Coronary artery (tissue), 2 donors: ENCODE data around the gene MMP10.

ENCODE experiments used
- DNase-seq: peaks from one replicate; pipeline ENCODE4 v3.0.0-alpha.2; 2017; ENCODE audit warnings: low spot score
- H3K27ac ChIP-seq, 2 donors: fragments of 200-600 bp; sonication (generic); one replicate each; pipeline ENCODE4 v1.5.1; 2016 to 2019
- H3K4me3 ChIP-seq: fragments of 200-600 bp; sonication (generic); 2 replicates; pipeline ENCODE4 v1.5.1; 2016; ENCODE audit warnings: mild to moderate bottlenecking, moderate library complexity
- TF ChIP-seq, protein P1 (sequence below): fragments of 200-600 bp; sonication (generic); IDR thresholded peaks from one replicate; pipeline ENCODE4 v1.5.1; 2019; ENCODE audit warnings: antibody characterized with exemption

Gene MMP10

DNA sequence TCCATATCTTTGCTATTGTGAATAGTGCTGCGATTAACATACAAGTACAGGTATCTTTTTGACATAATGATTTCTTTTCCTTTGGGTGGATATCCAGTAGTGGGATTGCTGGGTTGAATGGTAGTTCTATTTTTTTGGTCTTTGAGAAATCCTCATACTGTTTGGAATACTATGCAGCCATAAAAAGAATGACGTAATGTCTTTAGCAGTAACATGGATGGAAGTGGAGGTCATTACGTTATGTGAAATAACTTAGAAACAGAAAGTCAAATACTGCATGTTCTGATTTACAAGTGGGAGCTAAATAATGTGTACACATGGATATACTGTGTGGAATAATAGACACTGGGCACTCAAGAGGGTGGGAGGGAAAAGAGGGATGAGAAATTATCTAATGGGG is 4.0 kb upstream of the MMP10 start:
- no peak for DNase-seq
- H3K27ac ChIP-seq = no peak overlapping the region
- H3K4me3 ChIP-seq = no peak overlapping the region
- TF ChIP-seq, protein P1, sequence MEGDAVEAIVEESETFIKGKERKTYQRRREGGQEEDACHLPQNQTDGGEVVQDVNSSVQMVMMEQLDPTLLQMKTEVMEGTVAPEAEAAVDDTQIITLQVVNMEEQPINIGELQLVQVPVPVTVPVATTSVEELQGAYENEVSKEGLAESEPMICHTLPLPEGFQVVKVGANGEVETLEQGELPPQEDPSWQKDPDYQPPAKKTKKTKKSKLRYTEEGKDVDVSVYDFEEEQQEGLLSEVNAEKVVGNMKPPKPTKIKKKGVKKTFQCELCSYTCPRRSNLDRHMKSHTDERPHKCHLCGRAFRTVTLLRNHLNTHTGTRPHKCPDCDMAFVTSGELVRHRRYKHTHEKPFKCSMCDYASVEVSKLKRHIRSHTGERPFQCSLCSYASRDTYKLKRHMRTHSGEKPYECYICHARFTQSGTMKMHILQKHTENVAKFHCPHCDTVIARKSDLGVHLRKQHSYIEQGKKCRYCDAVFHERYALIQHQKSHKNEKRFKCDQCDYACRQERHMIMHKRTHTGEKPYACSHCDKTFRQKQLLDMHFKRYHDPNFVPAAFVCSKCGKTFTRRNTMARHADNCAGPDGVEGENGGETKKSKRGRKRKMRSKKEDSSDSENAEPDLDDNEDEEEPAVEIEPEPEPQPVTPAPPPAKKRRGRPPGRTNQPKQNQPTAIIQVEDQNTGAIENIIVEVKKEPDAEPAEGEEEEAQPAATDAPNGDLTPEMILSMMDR = no peak

DNA sequence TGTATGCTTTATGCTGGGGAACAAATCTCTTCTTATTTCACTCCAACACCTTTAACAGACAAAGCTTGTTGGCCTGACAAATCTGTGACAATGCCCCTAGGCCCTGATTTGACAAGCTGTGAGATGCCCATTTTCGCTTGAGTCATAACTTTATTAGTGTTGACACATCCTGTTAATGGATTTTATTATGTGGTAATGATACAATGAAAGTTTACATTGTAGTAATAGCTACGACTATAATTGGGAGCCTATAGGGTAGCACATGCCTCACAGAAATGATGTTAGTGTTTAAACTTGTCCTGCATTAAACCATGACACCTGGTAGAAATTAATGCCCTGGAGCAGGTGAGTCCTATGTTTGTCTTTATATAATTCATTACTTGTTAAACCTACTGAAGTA is 3.3 kb upstream of the MMP10 start:
- DNase-seq = no peak
- no peak overlapping the region for H3K4me3 ChIP-seq
- no peak overlapping the region for H3K27ac ChIP-seq
- TF ChIP-seq, protein P1 = no peak

DNA sequence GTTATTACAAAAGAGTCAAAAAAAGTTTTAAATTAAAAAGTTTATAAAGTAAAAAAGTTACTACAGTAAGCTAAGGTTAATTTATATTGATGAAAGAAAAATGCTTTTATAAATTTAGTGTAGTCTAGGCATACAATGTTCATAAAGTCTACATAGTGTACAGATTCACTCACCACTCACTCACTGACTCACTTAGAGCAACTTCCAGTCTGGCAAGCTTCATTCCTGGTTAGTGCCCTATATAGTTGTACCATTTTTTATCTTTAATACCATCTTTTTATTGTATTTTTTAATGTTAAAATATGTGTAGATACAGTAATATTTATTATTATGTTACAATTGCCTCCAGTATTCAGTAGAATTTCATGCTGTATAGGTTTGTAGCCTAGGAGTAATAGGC is 2.6 kb upstream of the MMP10 start:
- H3K27ac ChIP-seq = no peak overlapping the region
- TF ChIP-seq, protein P1 = no peak
- H3K4me3 ChIP-seq = no peak overlapping the region
- no peak for DNase-seq

DNA sequence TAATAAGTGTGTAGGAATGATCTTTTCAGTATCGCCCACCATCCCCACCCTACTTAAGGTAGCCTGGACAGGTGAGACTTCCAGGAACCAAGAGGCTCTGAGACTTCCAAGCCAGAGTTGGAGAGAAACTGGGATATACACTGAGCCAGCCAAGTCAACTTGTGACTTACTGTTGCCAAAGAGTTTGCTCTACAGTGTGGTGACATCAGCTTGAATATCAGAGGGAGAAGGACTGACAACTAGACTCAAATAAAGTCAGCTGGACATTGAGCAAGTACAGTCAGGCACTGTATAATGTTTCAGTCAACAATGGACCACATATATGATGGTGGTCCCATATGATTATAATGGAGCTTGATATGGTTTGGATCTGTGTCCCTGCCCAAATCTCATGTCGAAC is 1.2 kb upstream of the MMP10 start:
- Histone ChIP-seq H3K27ac (no peak overlapping the region), H3K4me3 (no peak overlapping the region)
- TF ChIP-seq, protein P1 = no peak
- DNase-seq = no peak

DNA sequence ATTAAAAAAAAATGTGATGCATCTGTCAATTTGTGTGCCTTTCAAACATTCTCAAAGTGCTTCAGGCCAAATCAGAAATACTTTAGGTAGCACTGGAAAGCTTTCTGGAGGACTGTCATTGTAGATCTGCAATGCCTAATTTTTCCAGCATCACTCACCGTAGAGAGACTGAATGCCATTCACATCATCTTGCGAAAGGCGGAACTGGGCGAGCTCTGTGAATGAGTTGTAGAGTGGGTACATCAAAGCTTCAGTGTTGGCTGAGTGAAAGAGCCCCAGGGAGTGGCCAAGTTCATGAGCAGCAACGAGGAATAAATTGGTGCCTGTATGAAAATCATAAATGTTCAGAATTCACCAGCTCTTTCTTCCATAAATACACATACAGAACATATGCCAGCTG is 4.0 kb downstream of the MMP10 start:
- no peak for DNase-seq
- no peak overlapping the region for H3K4me3 ChIP-seq
- H3K27ac ChIP-seq = no peak overlapping the region
- TF ChIP-seq, protein P1 = no peak

DNA sequence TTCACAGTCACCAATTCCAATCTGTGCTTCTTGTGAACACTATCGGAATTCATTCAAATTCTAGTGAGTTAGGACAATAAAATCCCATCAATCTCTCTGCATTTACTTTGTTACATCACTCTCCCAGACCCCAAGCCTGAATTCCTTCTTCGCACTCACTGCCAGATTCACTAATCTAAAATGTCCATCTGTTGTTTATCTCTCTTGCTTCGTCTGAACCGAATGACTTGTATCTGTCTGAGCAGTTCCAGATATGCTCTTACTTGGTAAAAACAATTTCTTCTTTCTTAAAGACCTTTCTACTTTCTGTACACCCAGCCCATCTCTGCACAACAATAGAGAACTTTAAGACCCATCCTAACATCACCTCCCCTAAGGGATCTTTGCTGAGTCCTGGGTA is 7.0 kb downstream of the MMP10 start:
- Histone ChIP-seq H3K4me3 (no peak overlapping the region), H3K27ac (no peak overlapping the region)
- no peak for DNase-seq
- TF ChIP-seq, protein P1 = no peak

DNA sequence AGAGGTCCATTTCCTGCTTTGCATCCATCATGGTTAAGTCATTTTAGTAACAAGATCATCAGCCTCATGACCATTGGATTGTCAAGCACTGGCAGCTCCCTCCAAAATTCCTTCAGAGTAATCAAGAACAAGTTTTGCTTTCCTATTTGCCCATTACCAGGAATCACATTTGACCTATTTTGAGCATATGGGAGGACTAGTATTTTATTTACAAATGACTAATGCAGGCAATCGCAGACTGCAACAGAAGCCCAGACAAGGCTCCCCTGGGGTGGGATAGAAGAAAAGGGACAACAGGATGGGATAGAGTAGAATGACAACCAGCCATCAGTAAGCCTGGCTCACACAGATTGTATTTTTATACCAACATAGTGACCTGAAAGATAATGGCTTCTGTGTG is 9.1 kb downstream of the MMP10 start:
- Histone ChIP-seq H3K27ac (no peak overlapping the region), H3K4me3 (no peak overlapping the region)
- TF ChIP-seq, protein P1 = no peak
- DNase-seq = no peak
